HepG2 (cell line): Measurements from ENCODE around the gene SETD1B. TPM values are rescaled to one million over a fixed set of nuclear protein-coding genes. Genes with fewer than 3 reads are reported as not detected.

Source experiments
- BCL6 ChIP-seq: IDR thresholded peaks from 2 replicates; pipeline ENCODE4 v1.6.1; 2016; ENCODE audit warnings: missing genetic modification reagents, missing compliant biosample characterization
- EHMT2 ChIP-seq: fragments of 200-600 bp; sonication (generic); IDR thresholded peaks from 2 replicates; pipeline ENCODE4 v1.7.0; 2017; ENCODE audit warnings: antibody characterized with exemption, low read depth, low read length, borderline replicate concordance
- GATAD1 ChIP-seq: IDR thresholded peaks from 2 replicates; pipeline ENCODE4 v1.6.1; 2016; ENCODE audit warnings: missing genetic modification reagents, missing compliant biosample characterization
- GATAD2A ChIP-seq: IDR thresholded peaks from 2 replicates; pipeline ENCODE4 v1.6.1; 2016
- HDAC2 ChIP-seq: sonication (generic); formaldehyde crosslinking; IDR thresholded peaks from 2 replicates; pipeline ENCODE4 v1.4.0; 2020; ENCODE audit warnings: missing genetic modification reagents
- HMGXB3 ChIP-seq: sonication (generic); formaldehyde crosslinking; IDR thresholded peaks from 2 replicates; pipeline ENCODE4 v1.4.0; 2020; ENCODE audit warnings: missing genetic modification reagents, borderline replicate concordance
- MTA3 ChIP-seq: sonication (generic); formaldehyde crosslinking; IDR thresholded peaks from 2 replicates; pipeline ENCODE4 v1.4.0; 2020; ENCODE audit warnings: missing genetic modification reagents
- MYC ChIP-seq: sonication (generic); formaldehyde crosslinking; IDR thresholded peaks from 2 replicates; pipeline ENCODE4 v1.9.0; 2021; ENCODE audit warnings: missing genetic modification reagents, borderline replicate concordance
- NFATC3 ChIP-seq: sonication (generic); formaldehyde crosslinking; IDR thresholded peaks from 2 replicates; pipeline ENCODE4 v1.5.1; 2020; ENCODE audit warnings: mild to moderate bottlenecking, missing genetic modification reagents
- NR2F1 ChIP-seq, 2 experiments: fragments of 450-650 bp in 1 of 2; formaldehyde crosslinking in 1 of 2; IDR thresholded peaks; 2 replicates each; pipeline versions ENCODE4 v1.5.0 to v1.6.1; 2016 to 2020; ENCODE audit warnings: mild to moderate bottlenecking in 1 of 2, missing compliant biosample characterization in 1 of 2, missing genetic modification reagents in 1 of 2, moderate library complexity in 1 of 2
- PPARG ChIP-seq: conservative IDR thresholded peaks from 2 replicates; pipeline ENCODE4 v1.6.1; 2016; ENCODE audit warnings: missing biosample characterization, missing genetic modification reagents
- RXRA ChIP-seq: sonication (generic); formaldehyde crosslinking; IDR thresholded peaks from 2 replicates; pipeline ENCODE4 v1.5.1; 2020; ENCODE audit warnings: missing genetic modification reagents
- RXRB ChIP-seq: IDR thresholded peaks from 2 replicates; pipeline ENCODE4 v1.6.1; 2016; ENCODE audit warnings: borderline replicate concordance, missing genetic modification reagents, missing compliant biosample characterization
- SATB2 ChIP-seq: sonication (generic); formaldehyde crosslinking; IDR thresholded peaks from 2 replicates; pipeline ENCODE4 v1.5.0; 2020; ENCODE audit warnings: missing genetic modification reagents
- SOX13 ChIP-seq, 3 experiments: fragments of 450-650 bp in 1 of 3; sonication (generic) in 1 of 3; formaldehyde crosslinking in 1 of 3; IDR thresholded peaks in 2 of 3; conservative IDR thresholded peaks in 1 of 3; 2 replicates each; pipeline versions ENCODE4 v1.5.0 to v1.6.1; 2016 to 2020; ENCODE audit warnings: antibody characterized with exemption in 1 of 3, mild to moderate bottlenecking in 1 of 3, missing compliant biosample characterization in 1 of 3, missing genetic modification reagents in 1 of 3, moderate library complexity in 1 of 3
- SRSF1 ChIP-seq: fragments of 200-400 bp; formaldehyde crosslinking; optimal IDR thresholded peaks from 2 replicates; pipeline ENCODE3; 2017; ENCODE audit warnings: mild to moderate bottlenecking, low read depth, low read length, moderate library complexity
- ZFX ChIP-seq: sonication (generic); formaldehyde crosslinking; IDR thresholded peaks from 2 replicates; pipeline ENCODE4 v1.4.0; 2020; ENCODE audit warnings: mild to moderate bottlenecking, low read depth, missing genetic modification reagents, moderate library complexity
- ZMYM2 ChIP-seq: sonication (generic); formaldehyde crosslinking; IDR thresholded peaks from 2 replicates; pipeline ENCODE4 v1.8.0; 2022; ENCODE audit warnings: mild to moderate bottlenecking, missing genetic modification reagents
- ZMYM4 ChIP-seq: sonication (generic); formaldehyde crosslinking; IDR thresholded peaks from 2 replicates; pipeline ENCODE4 v1.8.1; 2023; ENCODE audit warnings: mild to moderate bottlenecking, missing genetic modification reagents
- ZNF138 ChIP-seq: sonication (generic); formaldehyde crosslinking; IDR thresholded peaks from 2 replicates; pipeline ENCODE4 v1.5.0; 2020; ENCODE audit warnings: mild to moderate bottlenecking, low read depth, missing genetic modification reagents
- ZNF350 ChIP-seq: sonication (generic); formaldehyde crosslinking; IDR thresholded peaks from 2 replicates; pipeline ENCODE4 v1.4.0; 2020; ENCODE audit warnings: mild to moderate bottlenecking, low read depth, missing genetic modification reagents, borderline replicate concordance
- ZNF460 ChIP-seq: sonication (generic); formaldehyde crosslinking; IDR thresholded peaks from 2 replicates; pipeline ENCODE4 v1.5.1; 2020; ENCODE audit warnings: missing genetic modification reagents, mild to moderate bottlenecking, borderline replicate concordance
- ZNF543 ChIP-seq: sonication (generic); formaldehyde crosslinking; IDR thresholded peaks from 2 replicates; pipeline ENCODE4 v1.4.0; 2020; ENCODE audit warnings: mild to moderate bottlenecking, missing genetic modification reagents
- ZNF570 ChIP-seq: sonication (generic); formaldehyde crosslinking; IDR thresholded peaks from 2 replicates; pipeline ENCODE4 v1.4.0; 2020; ENCODE audit warnings: mild to moderate bottlenecking, missing genetic modification reagents, borderline replicate concordance
- ZNF678 ChIP-seq: sonication (generic); formaldehyde crosslinking; IDR thresholded peaks from 2 replicates; pipeline ENCODE4 v1.4.0; 2020; ENCODE audit warnings: mild to moderate bottlenecking, missing genetic modification reagents
- ZSCAN29 ChIP-seq: sonication (generic); formaldehyde crosslinking; conservative IDR thresholded peaks from 2 replicates; pipeline ENCODE4 v1.4.0; 2020; ENCODE audit warnings: mild to moderate bottlenecking, missing genetic modification reagents
- polyA plus RNA-seq, 8 experiments: library from polyadenylated mRNA; depleted of rRNA in 3 of 8; stranded (reverse) in 7 of 8; unstranded in 1 of 8; fragments of >200 nt; fragmentation: Illumina TruSeq in 4 of 8; extraction: Trizol in 4 of 8; gene quantifications; 2 replicates each; pipeline versions ENCODE4 v1.2.1 to v1.2.3, GENCODE V29; 2011 to 2016; ENCODE audit warnings: low read depth in 4 of 8, missing spikeins in 1 of 8, mixed read lengths in 1 of 8; ENCODE audit not compliant: insufficient read depth in 1 of 8
- total RNA-seq, 5 experiments: library from RNA; depleted of rRNA; stranded (reverse); fragments of >200 nt; fragmentation: Illumina TruSeq; extraction: Trizol; gene quantifications; 2 replicates each; pipeline ENCODE4 v1.2.3, GENCODE V29; 2016; ENCODE audit warnings: low read depth in 1 of 5

The SETD1B gene
- total and polyA plus RNA-seq, 2 of the 13 experiments (the other 11 are each of a cell fraction or from before 2014, with no cell fraction given): 1.1 to 1.4 TPM

GRCh38 chr12:121796855-121797751 is 6.7 kb upstream of the SETD1B start (continued):
- TF ChIP-seq EHMT2 (no peak), ZFX (CRISPR knock-in tag) (peak; percentile 72; the same call in 1 of the 2 replicates), ZNF138 (no peak), ZMYM2 (CRISPR knock-in tag) (0 out of 2 replicates have a peak, but pooled peaks have one; percentile 50), GATAD2A (CRISPR knock-in tag) (peak; percentile 60), RXRA (CRISPR knock-in tag) (peak; percentile 92), SRSF1 (no peak), MTA3 (CRISPR knock-in tag) (no peak), ZNF460 (CRISPR knock-in tag) (no peak; the same call in 1 of the 2 replicates), PPARG (CRISPR knock-in tag) (peak; percentile 56; the same call in 1 of the 2 replicates), HMGXB3 (CRISPR knock-in tag) (peak; percentile 85; the same call in 1 of the 2 replicates), SATB2 (CRISPR knock-in tag) (no peak), GATAD1 (peak; percentile 74), ZMYM4 (CRISPR knock-in tag) (no peak; the same call in none of the 2 replicates), BCL6 (peak; percentile 84), NFATC3 (CRISPR knock-in tag) (no peak), HDAC2 (CRISPR knock-in tag) (peak; percentile 84), SOX13 (IDR thresholded peaks at IDR 0.05) (no peak), SOX13 (CRISPR knock-in tag; conservative IDR thresholded peaks at IDR 0.05 in 1 of 2, IDR thresholded peaks at IDR 0.05 in 1 of 2) (peak in 1 of 2 experiments; percentile 74; a peak in 2 of 4 replicates), MYC (CRISPR knock-in tag) (peak; percentile 86), ZNF350 (no peak; the same call in 1 of the 2 replicates), ZSCAN29 (no peak; the same call in none of the 2 replicates), RXRB (CRISPR knock-in tag) (peak; percentile 81), NR2F1 (CRISPR knock-in tag; IDR thresholded peaks at IDR 0.05) (peak; percentile 56 to 84; a peak in 3 of 4 replicates), ZNF678 (CRISPR knock-in tag) (no peak), ZNF543 (0 out of 2 replicates have a peak, but pooled peaks have one; percentile 52), ZNF570 (CRISPR knock-in tag) (0 out of 2 replicates have a peak, but pooled peaks have one; percentile 61)
